ENCODE data around the gene ZNF263.

DNA sequence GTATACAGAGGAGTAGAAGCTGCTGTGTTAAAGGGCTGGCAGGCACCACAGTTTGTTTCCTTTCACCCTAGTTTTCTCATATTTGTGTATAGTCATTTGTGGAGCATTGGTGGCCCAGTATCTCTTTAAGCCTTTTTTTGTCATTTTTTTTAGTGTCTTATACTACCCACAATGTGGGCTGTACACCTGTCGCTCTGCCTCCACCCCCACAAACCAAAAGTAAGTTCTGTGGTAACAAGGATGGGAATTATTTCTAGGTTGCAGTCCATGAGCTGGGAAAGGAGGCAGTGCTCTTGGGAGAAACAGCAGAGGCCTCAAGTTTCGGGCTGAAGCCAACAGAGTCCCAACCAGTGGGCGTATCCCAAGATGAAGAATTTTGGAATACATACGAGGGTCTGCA, 28.2 kb downstream of the ZNF263 start:
- no peak for TF ChIP-seq CTCF (conservative IDR thresholded peaks at IDR 0.05; ENCODE audit: low read length)
- TF ChIP-seq EZH2phosphoT487 (IDR thresholded peaks at IDR 0.05; ENCODE audit: borderline replicate concordance, low read depth, low read length), result no peak

Data from OCI-LY7 (cell line).